Immature natural killer cell (primary cell): Measurements from ENCODE around the gene IRAK1. TPM values are rescaled to one million over a fixed set of nuclear protein-coding genes. Genes with fewer than 3 reads are reported as not detected.
A peak's percentile ranks its signal among the peaks of the same experiment; 100 is the strongest.
"Not testable (repeated sequence)": the region's sequence is repeated elsewhere in the genome, so short reads cannot be mapped to it uniquely, and the experiment has no call there.

Source experiments
- DNase-seq, 3 donors: peaks; one replicate each; pipeline ENCODE4 v3.0.0; 2022; ENCODE audit warnings: mixed read lengths in 1 of 3
- H3K27ac Mint-ChIP-seq, 6 donors: one replicate each; pipeline ENCODE4 v1.8.0; 2020; ENCODE audit warnings: mixed read lengths in 6 of 6, mild to moderate bottlenecking in 5 of 6, inconsistent platforms in 4 of 6, moderate library complexity in 3 of 6
- H3K27me3 Mint-ChIP-seq, 3 donors: one replicate each; pipeline ENCODE4 v1.8.0; 2020 to 2021; ENCODE audit warnings: low read depth in 3 of 3, mild to moderate bottlenecking in 3 of 3, mixed read lengths in 3 of 3, moderate library complexity in 3 of 3, inconsistent platforms in 1 of 3
- H3K36me3 Mint-ChIP-seq, 3 donors: one replicate each; pipeline ENCODE4 v1.8.0; 2020; ENCODE audit warnings: mixed read lengths in 3 of 3, inconsistent platforms in 2 of 3, mild to moderate bottlenecking in 2 of 3
- H3K4me1 Mint-ChIP-seq, 2 donors: one replicate each; pipeline ENCODE4 v1.8.0; 2020; ENCODE audit warnings: inconsistent platforms in 2 of 2, mild to moderate bottlenecking in 2 of 2, mixed read lengths in 2 of 2, moderate library complexity in 1 of 2
- H3K4me3 Mint-ChIP-seq, 5 donors: one replicate each; pipeline ENCODE4 v1.8.0; 2020; ENCODE audit warnings: mild to moderate bottlenecking in 5 of 5, mixed read lengths in 5 of 5, inconsistent platforms in 3 of 5, moderate library complexity in 3 of 5
- H3K9me3 Mint-ChIP-seq, 6 donors: one replicate each; pipeline ENCODE4 v1.8.0; 2020; ENCODE audit warnings: mild to moderate bottlenecking in 6 of 6, mixed read lengths in 6 of 6, inconsistent platforms in 4 of 6, moderate library complexity in 3 of 6
- polyA plus RNA-seq, 3 donors: library from polyadenylated mRNA; unstranded; fragments of 300-500 nt; fragmentation: Illumina TruSeq; gene quantifications; one replicate each; pipeline ENCODE4 v1.2.3, GENCODE V29; 2021

The IRAK1 gene
- polyA plus RNA-seq, 3 donors from 2014 or later, result 39.0 to 81.9 (median 46.6) TPM

GRCh38 chrX:153993079-153993478 lies 26.6 kb downstream of the IRAK1 start:
- Mint-ChIP-seq H3K4me1 (peaks cover 6 to 10% of the 10 kb centered on the region in 2 donors), H3K4me3 (no peak overlapping the region), H3K36me3 (no peaks in the 10 kb centered on the region), H3K27ac (no peak overlapping the region), H3K27me3 (peaks cover 2 to 10% (median 3%) of the 10 kb centered on the region in 3 donors), H3K9me3 (no peaks in the 10 kb centered on the region)
- DNase-seq, result no peak

GRCh38 chrX:153992180-153992579 lies 27.5 kb downstream of the IRAK1 start:
- H3K4me1 Mint-ChIP-seq, result peaks cover 6 to 11% of the 10 kb centered on the region in 2 donors
- no peak for DNase-seq
- no peaks in the 10 kb centered on the region for H3K9me3 Mint-ChIP-seq
- no peaks in the 10 kb centered on the region for H3K36me3 Mint-ChIP-seq
- peaks cover 2 to 12% (median 3%) of the 10 kb centered on the region in 3 donors for H3K27me3 Mint-ChIP-seq
- no peak overlapping the region for H3K27ac Mint-ChIP-seq
- no peak overlapping the region for H3K4me3 Mint-ChIP-seq

GRCh38 chrX:153991013-153991580 lies 28.6 kb downstream of the IRAK1 start:
- no peaks in the 10 kb centered on the region for H3K9me3 Mint-ChIP-seq
- H3K36me3 Mint-ChIP-seq, result no peaks in the 10 kb centered on the region
- no peak overlapping the region for H3K4me3 Mint-ChIP-seq
- peaks cover 6 to 11% of the 10 kb centered on the region in 2 donors for H3K4me1 Mint-ChIP-seq
- H3K27me3 Mint-ChIP-seq, result peaks cover 2 to 12% (median 3%) of the 10 kb centered on the region in 3 donors
- no peak for DNase-seq
- no peak overlapping the region for H3K27ac Mint-ChIP-seq

GRCh38 chrX:153989973-153990655 lies 29.6 kb downstream of the IRAK1 start:
- peak overlapping the region in 1 of 5 donors; percentile 44 for H3K4me3 Mint-ChIP-seq
- no peak for DNase-seq
- H3K36me3 Mint-ChIP-seq, result no peaks in the 10 kb centered on the region
- H3K4me1 Mint-ChIP-seq, result peaks cover 6 to 16% of the 10 kb centered on the region in 2 donors
- H3K27me3 Mint-ChIP-seq, result peaks cover 2 to 12% (median 3%) of the 10 kb centered on the region in 3 donors
- H3K27ac Mint-ChIP-seq, result peak overlapping the region in 3 of 6 donors; percentile 28 to 73 (median 48)
- no peaks in the 10 kb centered on the region for H3K9me3 Mint-ChIP-seq

- Mint-ChIP-seq H3K27ac (no peak overlapping the region), H3K4me1 (peaks cover 8 to 25% of the 10 kb centered on the region in 2 donors), H3K27me3 (peaks cover 2 to 16% (median 3%) of the 10 kb centered on the region in 3 donors), H3K9me3 (no peaks in the 10 kb centered on the region), H3K36me3 (no peaks in the 10 kb centered on the region), H3K4me3 (no peak overlapping the region)
- DNase-seq, result no peak
These were observed 31.2 kb downstream of the IRAK1 start for GRCh38 chrX:153988493-153988892.

GRCh38 chrX:153984351-153985178 lies 35.1 kb downstream of the IRAK1 start:
- no peaks in the 10 kb centered on the region for H3K36me3 Mint-ChIP-seq
- H3K27me3 Mint-ChIP-seq, result peaks cover 1 to 20% (median 3%) of the 10 kb centered on the region in 3 donors
- H3K4me1 Mint-ChIP-seq, result peaks cover 31 to 49% of the 10 kb centered on the region in 2 donors
- no peaks in the 10 kb centered on the region for H3K9me3 Mint-ChIP-seq
- DNase-seq, result no peak
- peak overlapping the region in 4 of 5 donors; percentile 44 to 71 (median 61) for H3K4me3 Mint-ChIP-seq
- peak overlapping the region; percentile 49 to 84 (median 64) for H3K27ac Mint-ChIP-seq

GRCh38 chrX:153983321-153983801 lies 36.3 kb downstream of the IRAK1 start:
- Mint-ChIP-seq H3K36me3 (no peaks in the 10 kb centered on the region), H3K27ac (peak overlapping the region in 5 of 6 donors; percentile 58 to 93 (median 83)), H3K9me3 (no peaks in the 10 kb centered on the region), H3K27me3 (peaks cover 0 to 17% (median 3%) of the 10 kb centered on the region in 3 donors), H3K4me1 (peaks cover 31 to 47% of the 10 kb centered on the region in 2 donors), H3K4me3 (peak overlapping the region in 3 of 5 donors; percentile 30 to 57 (median 42))
- no peak for DNase-seq

- Mint-ChIP-seq H3K4me1 (peaks cover 31 to 46% of the 10 kb centered on the region in 2 donors), H3K9me3 (no peaks in the 10 kb centered on the region)
- DNase-seq, result peak in 2 of 3 donors; percentile 34 to 39
These were observed 37.8 kb downstream of the IRAK1 start for GRCh38 chrX:153981771-153982533.

GRCh38 chrX:153981231-153981630 lies 38.5 kb downstream of the IRAK1 start:
- no peak for DNase-seq
- Mint-ChIP-seq H3K4me1 (peaks cover 31 to 46% of the 10 kb centered on the region in 2 donors), H3K27ac (peak overlapping the region; percentile 82 to 94 (median 92)), H3K4me3 (peak overlapping the region; percentile 37 to 82 (median 63)), H3K27me3 (peaks cover 0 to 12% (median 3%) of the 10 kb centered on the region in 3 donors), H3K9me3 (no peaks in the 10 kb centered on the region), H3K36me3 (no peaks in the 10 kb centered on the region)

More at GRCh38 chrX:153981771-153982533, 37.8 kb downstream of the IRAK1 start:
- H3K4me3 Mint-ChIP-seq, result peak overlapping the region; percentile 37 to 82 (median 63)
- H3K27ac Mint-ChIP-seq, result peak overlapping the region; percentile 82 to 94 (median 92)
- H3K36me3 Mint-ChIP-seq, result no peaks in the 10 kb centered on the region
- H3K27me3 Mint-ChIP-seq, result peaks cover 0 to 12% (median 3%) of the 10 kb centered on the region in 3 donors

GRCh38 chrX:153980394-153980793 lies 39.3 kb downstream of the IRAK1 start:
- not testable (repeated sequence) for DNase-seq, H3K9me3 Mint-ChIP-seq, H3K36me3 Mint-ChIP-seq
- peak overlapping the region; percentile 61 to 74 (median 66) for H3K4me3 Mint-ChIP-seq
- H3K27me3 Mint-ChIP-seq, result peaks cover 0 to 12% (median 3%) of the 10 kb centered on the region in 3 donors
- peaks cover 36 to 44% of the 10 kb centered on the region in 2 donors for H3K4me1 Mint-ChIP-seq
- H3K27ac Mint-ChIP-seq, result peak overlapping the region; percentile 82 to 94 (median 92)

- H3K27ac Mint-ChIP-seq, result peak overlapping the region in 5 of 6 donors; percentile 14 to 98 (median 82)
- peaks cover 17 to 29% of the 10 kb centered on the region in 2 donors for H3K4me1 Mint-ChIP-seq
- H3K36me3 Mint-ChIP-seq, result no peaks in the 10 kb centered on the region
- peaks cover 0 to 2% (median 0%) of the 10 kb centered on the region in 6 donors for H3K9me3 Mint-ChIP-seq
- no peak for DNase-seq
- no peak overlapping the region for H3K4me3 Mint-ChIP-seq
- H3K27me3 Mint-ChIP-seq, result peaks cover 15 to 22% (median 18%) of the 10 kb centered on the region in 3 donors
These were observed 44.9 kb downstream of the IRAK1 start for GRCh38 chrX:153974726-153975286.

GRCh38 chrX:153974003-153974725 lies 45.5 kb downstream of the IRAK1 start:
- H3K27ac Mint-ChIP-seq, result peak overlapping the region in 5 of 6 donors; percentile 60 to 98 (median 95)
- H3K4me1 Mint-ChIP-seq, result peaks cover 22 to 35% of the 10 kb centered on the region in 2 donors
- DNase-seq, result no peak
- peak overlapping the region in 3 of 5 donors; percentile 21 to 87 (median 40) for H3K4me3 Mint-ChIP-seq
- H3K9me3 Mint-ChIP-seq, result peaks cover 0 to 2% (median 0%) of the 10 kb centered on the region in 6 donors
- no peaks in the 10 kb centered on the region for H3K36me3 Mint-ChIP-seq
- H3K27me3 Mint-ChIP-seq, result peaks cover 15 to 22% (median 18%) of the 10 kb centered on the region in 3 donors
